Bronchial epithelial cell (primary cell): ENCODE data around the gene SCG3. TPM values are rescaled to one million over a fixed set of nuclear protein-coding genes. Genes with fewer than 3 reads are reported as not detected.

Experiments
- DNase-seq: peaks from one replicate; pipeline ENCODE4 v3.0.0-alpha.2; 2010; ENCODE audit warnings: low read depth
- FAIRE-seq: peaks from 2 replicates; lab custom pipeline; 2011; peaks lifted over from hg19 to GRCh38; lab: Jason Lieb, UNC
- H3K27me3 ChIP-seq: 2 replicates; pipeline ENCODE4 v1.5.1; 2011; ENCODE audit warnings: low read length; ENCODE audit not compliant: control insufficient read depth, insufficient read depth
- H3K36me3 ChIP-seq: 2 replicates; pipeline ENCODE4 v1.5.1; 2011; ENCODE audit warnings: low read length; ENCODE audit not compliant: control insufficient read depth, insufficient read depth
- H3K4me3 ChIP-seq: 2 replicates; pipeline ENCODE4 v1.5.1; 2011; ENCODE audit warnings: mild to moderate bottlenecking, low read depth, low read length, control low read depth
- total RNA-seq: library from RNA; depleted of rRNA; stranded (reverse); fragments of >200 nt; gene quantifications from 2 replicates; pipeline ENCODE4 v1.2.1, GENCODE V29; 2014
- TF ChIP-seq, protein P1 (sequence below): IDR thresholded peaks from 2 replicates; pipeline ENCODE4 v1.5.1; 2011; ENCODE audit warnings: mild to moderate bottlenecking, moderate library complexity, low read length, control low read depth, inconsistent platforms; ENCODE audit not compliant: insufficient read depth, severe bottlenecking

SCG3 gene
- total RNA-seq, 1 donor from 2014 or later: not detected

DNA sequence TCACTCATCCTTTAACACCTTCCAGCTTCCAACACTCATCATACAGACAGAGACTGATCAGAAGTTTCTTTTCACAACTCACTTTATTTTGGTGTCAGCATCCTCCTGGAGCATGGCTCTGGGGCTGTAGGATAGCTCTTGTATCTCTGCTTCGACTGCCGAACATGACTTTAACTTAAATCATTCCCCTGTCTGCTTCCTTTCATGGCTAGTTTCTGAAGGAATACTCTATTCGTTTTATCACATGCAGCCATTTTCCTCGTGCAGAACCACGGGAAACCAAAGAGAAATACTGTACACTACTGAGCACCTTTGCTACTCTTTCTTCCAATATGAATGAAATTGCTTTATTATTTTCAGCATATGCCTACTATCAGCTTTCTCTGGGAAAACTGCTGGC is 68.0 kb downstream of the SCG3 start:
- Histone ChIP-seq H3K4me3 (no peak overlapping the region), H3K27me3 (peaks cover 5% of the 10 kb centered on the region), H3K36me3 (no peaks in the 10 kb centered on the region)
- DNase-seq (no peak), FAIRE-seq (no peak)
- TF ChIP-seq, protein P1, sequence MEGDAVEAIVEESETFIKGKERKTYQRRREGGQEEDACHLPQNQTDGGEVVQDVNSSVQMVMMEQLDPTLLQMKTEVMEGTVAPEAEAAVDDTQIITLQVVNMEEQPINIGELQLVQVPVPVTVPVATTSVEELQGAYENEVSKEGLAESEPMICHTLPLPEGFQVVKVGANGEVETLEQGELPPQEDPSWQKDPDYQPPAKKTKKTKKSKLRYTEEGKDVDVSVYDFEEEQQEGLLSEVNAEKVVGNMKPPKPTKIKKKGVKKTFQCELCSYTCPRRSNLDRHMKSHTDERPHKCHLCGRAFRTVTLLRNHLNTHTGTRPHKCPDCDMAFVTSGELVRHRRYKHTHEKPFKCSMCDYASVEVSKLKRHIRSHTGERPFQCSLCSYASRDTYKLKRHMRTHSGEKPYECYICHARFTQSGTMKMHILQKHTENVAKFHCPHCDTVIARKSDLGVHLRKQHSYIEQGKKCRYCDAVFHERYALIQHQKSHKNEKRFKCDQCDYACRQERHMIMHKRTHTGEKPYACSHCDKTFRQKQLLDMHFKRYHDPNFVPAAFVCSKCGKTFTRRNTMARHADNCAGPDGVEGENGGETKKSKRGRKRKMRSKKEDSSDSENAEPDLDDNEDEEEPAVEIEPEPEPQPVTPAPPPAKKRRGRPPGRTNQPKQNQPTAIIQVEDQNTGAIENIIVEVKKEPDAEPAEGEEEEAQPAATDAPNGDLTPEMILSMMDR: no peak

DNA sequence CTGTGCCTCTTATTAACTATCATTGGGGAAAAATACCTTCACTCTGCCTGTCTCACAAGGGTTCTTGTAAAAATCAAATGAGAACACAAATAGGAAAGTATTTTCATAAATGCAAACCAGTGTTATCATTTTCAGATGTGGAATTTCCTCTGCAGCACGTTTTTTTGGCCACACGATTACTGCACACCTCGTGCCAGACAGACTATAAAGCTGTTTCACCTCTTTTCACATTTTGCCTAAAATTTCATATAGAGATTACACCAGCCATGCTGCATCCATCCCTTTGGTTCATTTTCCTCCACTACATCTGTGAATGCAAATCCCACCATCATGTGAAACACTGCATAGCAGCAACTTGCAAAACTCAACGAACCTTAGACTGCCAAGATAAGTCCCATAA is 68.9 kb downstream of the SCG3 start:
- FAIRE-seq (no peak), DNase-seq (no peak)
- peaks cover 5% of the 10 kb centered on the region for H3K27me3 ChIP-seq
- H3K4me3 ChIP-seq: no peak overlapping the region
- no peaks in the 10 kb centered on the region for H3K36me3 ChIP-seq
- TF ChIP-seq, protein P1: no peak

DNA sequence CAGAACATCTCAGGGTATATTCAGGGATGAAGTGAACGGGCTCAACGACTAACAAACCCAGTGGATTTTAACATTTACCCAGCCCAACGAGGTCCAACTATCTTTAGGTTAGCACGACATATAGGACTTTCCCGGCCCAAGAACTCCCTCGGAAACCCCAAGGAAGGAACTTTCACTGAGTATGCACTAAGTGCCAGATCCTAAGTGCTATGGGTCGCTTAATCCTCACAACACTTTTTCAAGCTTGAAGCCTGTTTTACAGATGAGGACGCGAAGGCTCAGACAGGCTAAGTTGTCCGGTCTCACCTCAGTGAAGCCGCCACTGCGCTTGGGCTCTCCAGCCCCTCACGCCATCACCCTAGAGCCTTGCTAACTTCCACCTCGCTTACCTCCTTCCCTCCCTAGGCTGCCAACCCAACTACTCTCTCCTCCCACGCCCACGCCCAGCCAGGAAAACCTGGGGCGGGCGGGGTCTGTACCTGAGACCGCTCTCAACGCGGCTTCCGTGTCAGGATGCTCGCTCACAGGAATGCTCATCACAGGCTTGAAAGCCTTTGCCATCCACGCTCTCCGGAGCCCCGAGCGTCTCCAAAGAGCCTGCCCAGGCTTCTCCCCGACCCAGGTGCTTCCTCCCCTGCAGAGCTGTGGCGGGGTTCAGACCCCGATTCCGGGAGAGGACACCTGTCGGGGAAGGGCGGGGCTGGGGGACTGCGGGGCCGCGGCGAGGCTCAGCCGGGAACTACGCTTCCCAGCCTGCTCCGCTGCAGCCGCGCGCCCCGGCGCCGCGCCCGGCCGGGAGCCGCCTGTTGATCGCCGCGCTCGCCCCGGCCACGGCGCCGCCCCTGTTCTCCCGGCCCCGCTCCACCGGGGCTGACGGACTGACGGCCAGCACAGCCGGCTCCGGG is 69.7 kb downstream of the SCG3 start, which contains the start of gene TMOD2:
TSS of gene TMOD2 (plus strand) at position 806 of the 905 bp plus-strand sequence. CDS start 14,845 bp downstream, outside the sequence.
- DNase-seq (peak; percentile 48), FAIRE-seq (no peak)
- TF ChIP-seq, protein P1: no peak

DNA sequence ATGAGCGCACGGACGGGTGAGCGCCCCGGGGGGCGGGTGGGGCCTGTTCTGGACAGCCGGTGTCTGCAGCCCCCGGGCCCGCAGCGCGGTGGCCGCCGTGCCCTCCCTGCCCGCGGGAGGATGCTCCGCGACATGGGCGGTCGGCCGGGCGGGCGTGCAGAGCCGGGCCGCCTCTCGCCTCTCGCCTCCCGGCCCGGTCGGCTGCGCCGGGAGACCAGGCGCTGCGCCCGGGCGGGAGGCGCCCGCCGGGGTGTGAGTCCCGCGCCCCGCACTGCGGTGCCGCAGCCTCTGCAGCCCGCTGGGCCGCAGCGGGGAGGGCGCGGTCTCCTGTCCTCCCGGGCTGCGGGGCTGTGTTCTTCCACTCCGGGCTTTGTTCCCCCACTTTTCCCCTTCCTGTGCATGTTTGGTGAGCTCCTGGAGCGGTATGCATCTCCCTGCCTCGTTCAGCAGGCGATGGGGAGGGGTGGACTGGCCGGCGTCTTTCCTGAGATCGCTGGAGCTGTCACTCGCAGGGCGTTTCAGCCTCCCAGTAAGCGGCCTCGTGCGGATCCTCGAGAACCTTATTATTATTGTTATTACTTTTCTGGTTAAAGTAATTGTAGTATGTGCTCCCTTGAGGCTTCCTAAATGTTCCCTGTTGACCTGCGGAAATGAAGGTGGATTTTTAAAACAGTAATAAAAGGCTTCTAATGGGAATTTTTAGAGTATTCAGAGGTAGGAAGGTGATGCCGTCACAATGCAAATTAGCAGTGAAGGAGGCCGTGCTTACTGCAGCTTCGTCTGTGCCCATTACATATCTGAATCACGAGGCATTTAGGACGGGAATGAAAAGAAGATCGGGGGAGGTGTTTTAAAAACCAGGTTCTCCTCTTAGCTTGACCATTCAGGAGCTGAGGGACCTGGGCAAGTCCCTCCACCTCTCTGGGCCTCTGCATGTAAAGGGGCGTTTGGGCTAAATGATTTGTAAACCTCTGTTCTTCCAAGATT is 70.7 kb downstream of the SCG3 start:
- Histone ChIP-seq H3K4me3 (peak overlapping the region; percentile 49), H3K36me3 (no peaks in the 10 kb centered on the region), H3K27me3 (peaks cover 5% of the 10 kb centered on the region)
- TF ChIP-seq, protein P1: no peak
- FAIRE-seq: no peak
- DNase-seq: peak; percentile 44

More for the DNA sequence above, 69.7 kb downstream of the SCG3 start, which contains the start of gene TMOD2:
- peaks cover 5% of the 10 kb centered on the region for H3K27me3 ChIP-seq
- H3K4me3 ChIP-seq: peak within 1 kb of the TSS; percentile 49
- no peaks in the 10 kb centered on the region for H3K36me3 ChIP-seq

DNA sequence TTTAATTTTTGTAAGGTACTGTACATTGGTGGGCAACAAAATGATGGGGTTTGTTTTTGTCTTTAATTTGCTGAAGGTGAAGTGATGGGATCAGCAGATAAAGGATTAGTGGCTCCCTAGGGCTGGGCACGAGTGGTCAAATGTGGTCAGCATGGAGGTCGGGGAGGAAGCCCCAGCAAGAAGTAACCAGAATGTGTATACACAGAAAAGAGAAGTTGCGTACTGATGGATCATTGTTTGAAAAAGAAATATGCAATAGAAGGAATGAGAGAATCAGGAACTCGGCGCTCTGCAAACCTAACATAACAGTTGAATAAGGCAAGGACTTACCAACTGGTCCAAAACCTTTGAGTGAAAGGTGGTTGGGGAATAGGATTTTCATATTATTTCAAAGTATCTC is 71.6 kb downstream of the SCG3 start:
- H3K27me3 ChIP-seq: peaks cover 5% of the 10 kb centered on the region
- no peaks in the 10 kb centered on the region for H3K36me3 ChIP-seq
- TF ChIP-seq, protein P1: no peak
- no peak overlapping the region for H3K4me3 ChIP-seq
- DNase-seq (no peak), FAIRE-seq (no peak)
